Measurements from ENCODE around the gene FGD2. TPM values are rescaled to one million over a fixed set of nuclear protein-coding genes. Genes with fewer than 3 reads are reported as not detected.
A peak's percentile ranks its signal among the peaks of the same experiment; 100 is the strongest.

FGD2 gene
- total and polyA plus RNA-seq, 9 of the 15 experiments (the other 6 are each of a cell fraction or from before 2014, with no cell fraction given) = 0.09 TPM; not detected in 8

DNA sequence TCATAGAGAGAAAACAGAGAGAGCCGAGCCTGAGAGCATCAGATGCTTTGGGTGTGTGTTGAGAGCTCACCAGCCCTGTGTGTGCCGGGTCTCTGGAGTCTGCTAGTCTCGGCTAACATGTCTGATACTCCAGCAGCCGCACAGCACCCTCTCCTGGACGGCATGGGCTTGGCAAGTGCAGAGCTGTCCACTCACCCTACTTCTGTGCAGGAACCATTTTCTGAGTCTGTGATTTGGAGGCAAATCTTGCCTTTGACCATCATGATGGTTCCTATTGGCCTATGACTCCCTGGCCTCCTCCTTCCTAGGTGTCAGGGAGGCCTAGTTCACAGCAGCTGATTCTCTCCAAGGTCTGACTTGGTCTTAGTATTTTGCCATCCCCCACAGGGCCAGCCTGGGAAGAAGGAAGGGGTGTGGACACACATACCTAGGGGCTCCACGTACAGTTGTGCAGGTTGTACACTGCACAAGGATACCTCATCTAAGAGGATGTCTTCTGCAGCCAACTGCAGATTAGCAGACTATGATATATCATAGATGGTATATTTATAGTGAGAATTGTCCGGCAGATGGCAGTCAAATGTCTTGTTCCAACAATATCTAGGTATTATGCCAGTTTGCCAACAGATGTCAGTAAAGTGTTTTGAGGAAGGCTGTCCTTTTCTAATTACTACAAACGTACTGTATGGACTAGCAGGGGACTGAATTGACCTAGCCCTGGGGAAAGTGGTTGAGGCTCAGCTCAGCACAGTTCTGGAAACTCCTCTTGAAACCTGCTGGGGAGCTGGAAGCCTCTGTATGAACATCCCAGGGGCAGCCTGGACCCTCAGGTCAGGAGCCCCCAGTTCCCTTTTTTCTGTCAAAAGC, 13.0 kb downstream of the FGD2 start (continued):
- TF ChIP-seq, protein P1, sequence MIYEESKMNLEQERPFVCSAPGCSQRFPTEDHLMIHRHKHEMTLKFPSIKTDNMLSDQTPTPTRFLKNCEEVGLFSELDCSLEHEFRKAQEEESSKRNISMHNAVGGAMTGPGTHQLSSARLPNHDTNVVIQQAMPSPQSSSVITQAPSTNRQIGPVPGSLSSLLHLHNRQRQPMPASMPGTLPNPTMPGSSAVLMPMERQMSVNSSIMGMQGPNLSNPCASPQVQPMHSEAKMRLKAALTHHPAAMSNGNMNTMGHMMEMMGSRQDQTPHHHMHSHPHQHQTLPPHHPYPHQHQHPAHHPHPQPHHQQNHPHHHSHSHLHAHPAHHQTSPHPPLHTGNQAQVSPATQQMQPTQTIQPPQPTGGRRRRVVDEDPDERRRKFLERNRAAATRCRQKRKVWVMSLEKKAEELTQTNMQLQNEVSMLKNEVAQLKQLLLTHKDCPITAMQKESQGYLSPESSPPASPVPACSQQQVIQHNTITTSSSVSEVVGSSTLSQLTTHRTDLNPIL (CRISPR knock-in tag; IDR thresholded peaks at IDR 0.05) = no peak
- TF ChIP-seq U2AF2 (optimal IDR thresholded peaks at IDR 0.05; ENCODE audit: low read depth, low read length) (no peak), FIP1L1 (IDR thresholded peaks at IDR 0.05; ENCODE audit: low read depth, low read length, poor library complexity, severe bottlenecking) (no peak), ZSCAN32 (CRISPR knock-in tag; IDR thresholded peaks at IDR 0.05) (no peak), CHD1 (IDR thresholded peaks at IDR 0.05; ENCODE audit: low read length) (no peak), TCFL5 (CRISPR knock-in tag; conservative IDR thresholded peaks at IDR 0.05) (no peak), ZNF165 (CRISPR knock-in tag; IDR thresholded peaks at IDR 0.05; ENCODE audit: borderline replicate concordance) (no peak), SRSF3 (IDR thresholded peaks at IDR 0.05; ENCODE audit: insufficient read depth, low read length) (no peak), HDAC6 (IDR thresholded peaks at IDR 0.05; ENCODE audit: low read depth, low read length) (no peak), SMAD1 (IDR thresholded peaks at IDR 0.05; ENCODE audit: low read depth, low read length, partially characterized antibody) (peak; percentile 25), BMI1 (IDR thresholded peaks at IDR 0.05; ENCODE audit: low read length) (no peak), IRF2 (CRISPR knock-in tag; IDR thresholded peaks at IDR 0.05) (no peak), BDP1 (IDR thresholded peaks at IDR 0.05; ENCODE audit: insufficient read depth, insufficient read length) (no peak), NCOA6 (IDR thresholded peaks at IDR 0.05) (no peak), NBN (IDR thresholded peaks at IDR 0.05; ENCODE audit: low read depth) (no peak), ZC3H4 (CRISPR knock-in tag; IDR thresholded peaks at IDR 0.05; ENCODE audit: borderline replicate concordance) (no peak)
- TF ChIP-seq, protein P2, sequence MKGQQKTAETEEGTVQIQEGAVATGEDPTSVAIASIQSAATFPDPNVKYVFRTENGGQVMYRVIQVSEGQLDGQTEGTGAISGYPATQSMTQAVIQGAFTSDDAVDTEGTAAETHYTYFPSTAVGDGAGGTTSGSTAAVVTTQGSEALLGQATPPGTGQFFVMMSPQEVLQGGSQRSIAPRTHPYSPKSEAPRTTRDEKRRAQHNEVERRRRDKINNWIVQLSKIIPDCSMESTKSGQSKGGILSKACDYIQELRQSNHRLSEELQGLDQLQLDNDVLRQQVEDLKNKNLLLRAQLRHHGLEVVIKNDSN (CRISPR knock-in tag; IDR thresholded peaks at IDR 0.05) = no peak
- TF ChIP-seq, protein P3, sequence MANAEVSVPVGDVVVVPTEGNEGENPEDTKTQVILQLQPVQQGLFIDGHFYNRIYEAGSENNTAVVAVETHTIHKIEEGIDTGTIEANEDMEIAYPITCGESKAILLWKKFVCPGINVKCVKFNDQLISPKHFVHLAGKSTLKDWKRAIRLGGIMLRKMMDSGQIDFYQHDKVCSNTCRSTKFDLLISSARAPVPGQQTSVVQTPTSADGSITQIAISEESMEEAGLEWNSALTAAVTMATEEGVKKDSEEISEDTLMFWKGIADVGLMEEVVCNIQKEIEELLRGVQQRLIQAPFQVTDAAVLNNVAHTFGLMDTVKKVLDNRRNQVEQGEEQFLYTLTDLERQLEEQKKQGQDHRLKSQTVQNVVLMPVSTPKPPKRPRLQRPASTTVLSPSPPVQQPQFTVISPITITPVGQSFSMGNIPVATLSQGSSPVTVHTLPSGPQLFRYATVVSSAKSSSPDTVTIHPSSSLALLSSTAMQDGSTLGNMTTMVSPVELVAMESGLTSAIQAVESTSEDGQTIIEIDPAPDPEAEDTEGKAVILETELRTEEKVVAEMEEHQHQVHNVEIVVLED (CRISPR knock-in tag; IDR thresholded peaks at IDR 0.05) = no peak
- TF ChIP-seq, protein P4, sequence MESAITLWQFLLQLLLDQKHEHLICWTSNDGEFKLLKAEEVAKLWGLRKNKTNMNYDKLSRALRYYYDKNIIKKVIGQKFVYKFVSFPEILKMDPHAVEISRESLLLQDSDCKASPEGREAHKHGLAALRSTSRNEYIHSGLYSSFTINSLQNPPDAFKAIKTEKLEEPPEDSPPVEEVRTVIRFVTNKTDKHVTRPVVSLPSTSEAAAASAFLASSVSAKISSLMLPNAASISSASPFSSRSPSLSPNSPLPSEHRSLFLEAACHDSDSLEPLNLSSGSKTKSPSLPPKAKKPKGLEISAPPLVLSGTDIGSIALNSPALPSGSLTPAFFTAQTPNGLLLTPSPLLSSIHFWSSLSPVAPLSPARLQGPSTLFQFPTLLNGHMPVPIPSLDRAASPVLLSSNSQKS (CRISPR knock-in tag; IDR thresholded peaks at IDR 0.05) = no peak
- TF ChIP-seq, protein P5, sequence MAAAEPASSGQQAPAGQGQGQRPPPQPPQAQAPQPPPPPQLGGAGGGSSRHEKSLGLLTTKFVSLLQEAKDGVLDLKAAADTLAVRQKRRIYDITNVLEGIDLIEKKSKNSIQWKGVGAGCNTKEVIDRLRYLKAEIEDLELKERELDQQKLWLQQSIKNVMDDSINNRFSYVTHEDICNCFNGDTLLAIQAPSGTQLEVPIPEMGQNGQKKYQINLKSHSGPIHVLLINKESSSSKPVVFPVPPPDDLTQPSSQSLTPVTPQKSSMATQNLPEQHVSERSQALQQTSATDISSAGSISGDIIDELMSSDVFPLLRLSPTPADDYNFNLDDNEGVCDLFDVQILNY (CRISPR knock-in tag; IDR thresholded peaks at IDR 0.05) = peak; percentile 95; the same call in 1 of the 2 replicates
- TF ChIP-seq, protein P6, sequence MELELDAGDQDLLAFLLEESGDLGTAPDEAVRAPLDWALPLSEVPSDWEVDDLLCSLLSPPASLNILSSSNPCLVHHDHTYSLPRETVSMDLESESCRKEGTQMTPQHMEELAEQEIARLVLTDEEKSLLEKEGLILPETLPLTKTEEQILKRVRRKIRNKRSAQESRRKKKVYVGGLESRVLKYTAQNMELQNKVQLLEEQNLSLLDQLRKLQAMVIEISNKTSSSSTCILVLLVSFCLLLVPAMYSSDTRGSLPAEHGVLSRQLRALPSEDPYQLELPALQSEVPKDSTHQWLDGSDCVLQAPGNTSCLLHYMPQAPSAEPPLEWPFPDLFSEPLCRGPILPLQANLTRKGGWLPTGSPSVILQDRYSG (tag; conservative IDR thresholded peaks at IDR 0.05; ENCODE audit: low read depth) = no peak
